Measurements from ENCODE around the gene KLHDC8B. TPM values are rescaled to one million over a fixed set of nuclear protein-coding genes. Genes with fewer than 3 reads are reported as not detected.
"Not testable (repeated sequence)": the region's sequence is repeated elsewhere in the genome, so short reads cannot be mapped to it uniquely, and the experiment has no call there.

KLHDC8B gene
- total and polyA plus RNA-seq, 2 donors (not counting 1 experiment from before 2014, with no cell fraction given): 34.4 to 40.5 TPM

- TF ChIP-seq CTCF (conservative IDR thresholded peaks at IDR 0.05 in 1 of 2, IDR thresholded peaks at IDR 0.05 in 1 of 2; ENCODE audit: low read depth in 1 of 2, low read length in 2 of 2) (no peak), EZH2 (IDR thresholded peaks at IDR 0.05; ENCODE audit: low read length, missing control alignments) (no peak)
- no peak for DNase-seq (ENCODE audit: low read depth in 2 of 2)
- Histone ChIP-seq H3K27ac (ENCODE audit: insufficient read depth, low read length) (no peak overlapping the region), H3K79me2 (ENCODE audit: control insufficient read depth, insufficient read depth, low read length) (no peaks in the 10 kb centered on the region), H3K36me3 (ENCODE audit: control insufficient read depth, insufficient read depth, low read length) (peaks cover 4% of the 10 kb centered on the region), H4K20me1 (ENCODE audit: control insufficient read depth, extremely low read depth, insufficient read depth, low read length) (no peaks in the 10 kb centered on the region), H3K9ac (ENCODE audit: insufficient read depth, low read length) (no peak overlapping the region), H3K4me1 (ENCODE audit: control insufficient read depth, extremely low read depth, insufficient read depth, low read length) (peaks cover 7% of the 10 kb centered on the region), H3K27me3 (ENCODE audit: control insufficient read depth, insufficient read depth, low read length) (no peaks in the 10 kb centered on the region), H3K4me2 (ENCODE audit: extremely low read depth, insufficient read depth, low read length) (no peak overlapping the region), H2AFZ (ENCODE audit: low read length) (no peak overlapping the region), H3K4me3 (replicated peaks in 1 of 4; ENCODE audit: control extremely low read depth in 1 of 4, insufficient read depth in 1 of 4, low read depth in 3 of 4, low read length in 4 of 4) (no peak overlapping the region), H3K9me3 (ENCODE audit: control insufficient read depth, insufficient read depth, low read depth, low read length) (no peaks in the 10 kb centered on the region)
Observed at GRCh38 chr3:49213541-49213943, 42.1 kb downstream of the KLHDC8B start.

GRCh38 chr3:49213998-49214397, 42.6 kb downstream of the KLHDC8B start:
- no peak for TF ChIP-seq CTCF (conservative IDR thresholded peaks at IDR 0.05 in 1 of 2, IDR thresholded peaks at IDR 0.05 in 1 of 2; ENCODE audit: low read depth in 1 of 2, low read length in 2 of 2)
- TF ChIP-seq EZH2 (IDR thresholded peaks at IDR 0.05; ENCODE audit: low read length, missing control alignments): no peak
- Histone ChIP-seq H3K9me3 (ENCODE audit: control insufficient read depth, insufficient read depth, low read depth, low read length) (no peaks in the 10 kb centered on the region), H3K36me3 (ENCODE audit: control insufficient read depth, insufficient read depth, low read length) (peaks cover 4% of the 10 kb centered on the region), H3K79me2 (ENCODE audit: control insufficient read depth, insufficient read depth, low read length) (no peaks in the 10 kb centered on the region), H2AFZ (ENCODE audit: low read length) (no peak overlapping the region), H4K20me1 (ENCODE audit: control insufficient read depth, extremely low read depth, insufficient read depth, low read length) (no peaks in the 10 kb centered on the region), H3K4me2 (ENCODE audit: extremely low read depth, insufficient read depth, low read length) (no peak overlapping the region), H3K9ac (ENCODE audit: insufficient read depth, low read length) (no peak overlapping the region), H3K27ac (ENCODE audit: insufficient read depth, low read length) (no peak overlapping the region), H3K4me3 (replicated peaks in 1 of 4; ENCODE audit: control extremely low read depth in 1 of 4, insufficient read depth in 1 of 4, low read depth in 3 of 4, low read length in 4 of 4) (no peak overlapping the region), H3K4me1 (ENCODE audit: control insufficient read depth, extremely low read depth, insufficient read depth, low read length) (peaks cover 7% of the 10 kb centered on the region), H3K27me3 (ENCODE audit: control insufficient read depth, insufficient read depth, low read length) (no peaks in the 10 kb centered on the region)
- no peak for DNase-seq (ENCODE audit: low read depth in 2 of 2)

- DNase-seq (ENCODE audit: low read depth in 2 of 2); H2AFZ ChIP-seq (ENCODE audit: low read length); H3K9ac ChIP-seq (ENCODE audit: insufficient read depth, low read length): not testable (repeated sequence)
Observed at GRCh38 chr3:49216687-49217086, 45.3 kb downstream of the KLHDC8B start.

GRCh38 chr3:49217108-49217507, 45.7 kb downstream of the KLHDC8B start:
- H4K20me1 ChIP-seq (ENCODE audit: control insufficient read depth, extremely low read depth, insufficient read depth, low read length); DNase-seq (ENCODE audit: low read depth in 2 of 2); H3K79me2 ChIP-seq (ENCODE audit: control insufficient read depth, insufficient read depth, low read length); H3K27ac ChIP-seq (ENCODE audit: insufficient read depth, low read length); H3K4me1 ChIP-seq (ENCODE audit: control insufficient read depth, extremely low read depth, insufficient read depth, low read length); H3K27me3 ChIP-seq (ENCODE audit: control insufficient read depth, insufficient read depth, low read length); H2AFZ ChIP-seq (ENCODE audit: low read length); H3K4me2 ChIP-seq (ENCODE audit: extremely low read depth, insufficient read depth, low read length); H3K9ac ChIP-seq (ENCODE audit: insufficient read depth, low read length); H3K9me3 ChIP-seq (ENCODE audit: control insufficient read depth, insufficient read depth, low read depth, low read length); H3K36me3 ChIP-seq (ENCODE audit: control insufficient read depth, insufficient read depth, low read length); H3K4me3 ChIP-seq (replicated peaks in 1 of 4; ENCODE audit: control extremely low read depth in 1 of 4, insufficient read depth in 1 of 4, low read depth in 3 of 4, low read length in 4 of 4): not testable (repeated sequence)

More at GRCh38 chr3:49216687-49217086, 45.3 kb downstream of the KLHDC8B start:
- H4K20me1 ChIP-seq (ENCODE audit: control insufficient read depth, extremely low read depth, insufficient read depth, low read length); H3K36me3 ChIP-seq (ENCODE audit: control insufficient read depth, insufficient read depth, low read length); H3K27ac ChIP-seq (ENCODE audit: insufficient read depth, low read length); H3K4me3 ChIP-seq (replicated peaks in 1 of 4; ENCODE audit: control extremely low read depth in 1 of 4, insufficient read depth in 1 of 4, low read depth in 3 of 4, low read length in 4 of 4); H3K9me3 ChIP-seq (ENCODE audit: control insufficient read depth, insufficient read depth, low read depth, low read length); H3K79me2 ChIP-seq (ENCODE audit: control insufficient read depth, insufficient read depth, low read length); H3K4me2 ChIP-seq (ENCODE audit: extremely low read depth, insufficient read depth, low read length); H3K27me3 ChIP-seq (ENCODE audit: control insufficient read depth, insufficient read depth, low read length); H3K4me1 ChIP-seq (ENCODE audit: control insufficient read depth, extremely low read depth, insufficient read depth, low read length): not testable (repeated sequence)
